Breast epithelium (tissue), 4 donors: Measurements from ENCODE around the gene FRMD4A. TPM values are rescaled to one million over a fixed set of nuclear protein-coding genes. Genes with fewer than 3 reads are reported as not detected.

Experiments
- DNase-seq, 2 donors: peaks; one replicate each; pipeline ENCODE4 v3.0.0-alpha.2; 2019; ENCODE audit warnings: low spot score in 2 of 2
- H3K27ac ChIP-seq, 2 donors: fragments of 200-600 bp; sonication (generic) in 1 of 2; one replicate each; pipeline ENCODE4 v1.5.1; 2016 to 2019; ENCODE audit warnings: mild to moderate bottlenecking in 1 of 2
- H3K27me3 ChIP-seq, 2 donors: fragments of 200-600 bp; sonication (generic) in 1 of 2; one replicate each; pipeline versions ENCODE4 v1.5.1 to v1.6.0; 2017 to 2019; ENCODE audit warnings: control low read depth in 1 of 2, mild to moderate bottlenecking in 1 of 2
- H3K36me3 ChIP-seq: fragments of 200-600 bp; one replicate; pipeline ENCODE4 v1.5.1; 2019
- H3K4me1 ChIP-seq, 2 donors: fragments of 200-600 bp; sonication (generic); one replicate each; pipeline ENCODE4 v1.5.1; 2016 to 2019; ENCODE audit warnings: control low read depth in 1 of 2
- H3K4me3 ChIP-seq, 3 donors: fragments of 200-600 bp; sonication (generic); 1 replicate in 2 of 3; 2 replicates in 1 of 3; pipeline ENCODE4 v1.5.1; 2016 to 2019; ENCODE audit warnings: mild to moderate bottlenecking in 3 of 3, moderate library complexity in 2 of 3
- H3K9me3 ChIP-seq, 2 donors: fragments of 200-600 bp; sonication (generic) in 1 of 2; one replicate each; pipeline ENCODE4 v1.5.1; 2016 to 2019; ENCODE audit warnings: control low read depth in 1 of 2
- POLR2A ChIP-seq: fragments of 450-650 bp; IDR thresholded peaks from one replicate; pipeline ENCODE4 v1.6.1; 2016; ENCODE audit warnings: antibody characterized with exemption, mild to moderate bottlenecking, moderate library complexity
- POLR2AphosphoS5 ChIP-seq, 3 donors: sonication (generic); formaldehyde crosslinking; IDR thresholded peaks; one replicate each; pipeline ENCODE4 v1.6.1; 2017; ENCODE audit warnings: antibody characterized with exemption in 3 of 3
- intact Hi-C: fragments of 100-400 bp; cut with DNase I; formaldehyde crosslinking; loops from one replicate; pipeline ENCODE4 v1.15.1; 2023; ENCODE audit warnings: low total_unique reads
- total RNA-seq, 3 donors: library from RNA; depleted of rRNA; stranded (reverse); fragments of >200 nt; gene quantifications; one replicate each; pipeline ENCODE4 v1.1.0, GENCODE V29; 2016
- TF ChIP-seq, protein P1 (sequence below), 3 donors: fragments of 450-650 bp; IDR thresholded peaks; one replicate each; pipeline ENCODE4 v1.5.1; 2016 to 2017; ENCODE audit warnings: antibody characterized with exemption in 3 of 3, mild to moderate bottlenecking in 3 of 3, moderate library complexity in 3 of 3

The FRMD4A gene
- total RNA-seq, 3 donors from 2014 or later: 27.5 to 107 (median 34.4) TPM

DNA sequence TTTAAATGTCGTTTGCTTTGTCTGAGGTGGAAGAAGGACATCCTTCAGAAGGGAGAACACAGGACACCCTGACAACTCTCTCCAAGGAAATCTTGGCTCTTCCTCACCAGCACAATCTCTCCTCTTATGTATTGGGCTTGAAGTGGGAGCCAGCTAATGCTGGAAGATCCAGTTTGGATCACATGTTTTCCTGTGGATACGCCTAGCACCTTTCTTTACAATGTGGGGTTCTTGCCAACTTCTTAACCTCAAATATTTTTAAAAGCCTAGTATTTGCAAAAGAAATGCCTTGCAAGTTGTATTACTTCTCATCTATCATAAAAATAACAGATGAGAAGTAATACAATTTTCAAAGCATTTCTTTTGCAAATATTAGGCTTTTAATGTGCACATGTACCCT is 76.4 kb downstream of the FRMD4A start:
- no peaks in the 10 kb centered on the region for H3K27me3 ChIP-seq
- no peaks in the 10 kb centered on the region for H3K36me3 ChIP-seq
- no peak for DNase-seq
- peaks cover 0 to 8% of the 10 kb centered on the region in 2 donors for H3K9me3 ChIP-seq
- no peak overlapping the region for H3K4me3 ChIP-seq
- H3K4me1 ChIP-seq: no peaks in the 10 kb centered on the region
- TF ChIP-seq POLR2A: no peak
- no peak for TF ChIP-seq POLR2AphosphoS5 (IDR thresholded peaks at IDR 0.05)
- TF ChIP-seq, protein P1, sequence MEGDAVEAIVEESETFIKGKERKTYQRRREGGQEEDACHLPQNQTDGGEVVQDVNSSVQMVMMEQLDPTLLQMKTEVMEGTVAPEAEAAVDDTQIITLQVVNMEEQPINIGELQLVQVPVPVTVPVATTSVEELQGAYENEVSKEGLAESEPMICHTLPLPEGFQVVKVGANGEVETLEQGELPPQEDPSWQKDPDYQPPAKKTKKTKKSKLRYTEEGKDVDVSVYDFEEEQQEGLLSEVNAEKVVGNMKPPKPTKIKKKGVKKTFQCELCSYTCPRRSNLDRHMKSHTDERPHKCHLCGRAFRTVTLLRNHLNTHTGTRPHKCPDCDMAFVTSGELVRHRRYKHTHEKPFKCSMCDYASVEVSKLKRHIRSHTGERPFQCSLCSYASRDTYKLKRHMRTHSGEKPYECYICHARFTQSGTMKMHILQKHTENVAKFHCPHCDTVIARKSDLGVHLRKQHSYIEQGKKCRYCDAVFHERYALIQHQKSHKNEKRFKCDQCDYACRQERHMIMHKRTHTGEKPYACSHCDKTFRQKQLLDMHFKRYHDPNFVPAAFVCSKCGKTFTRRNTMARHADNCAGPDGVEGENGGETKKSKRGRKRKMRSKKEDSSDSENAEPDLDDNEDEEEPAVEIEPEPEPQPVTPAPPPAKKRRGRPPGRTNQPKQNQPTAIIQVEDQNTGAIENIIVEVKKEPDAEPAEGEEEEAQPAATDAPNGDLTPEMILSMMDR (IDR thresholded peaks at IDR 0.05): no peak
- intact Hi-C loops: no loop called here
- H3K27ac ChIP-seq: no peak overlapping the region

DNA sequence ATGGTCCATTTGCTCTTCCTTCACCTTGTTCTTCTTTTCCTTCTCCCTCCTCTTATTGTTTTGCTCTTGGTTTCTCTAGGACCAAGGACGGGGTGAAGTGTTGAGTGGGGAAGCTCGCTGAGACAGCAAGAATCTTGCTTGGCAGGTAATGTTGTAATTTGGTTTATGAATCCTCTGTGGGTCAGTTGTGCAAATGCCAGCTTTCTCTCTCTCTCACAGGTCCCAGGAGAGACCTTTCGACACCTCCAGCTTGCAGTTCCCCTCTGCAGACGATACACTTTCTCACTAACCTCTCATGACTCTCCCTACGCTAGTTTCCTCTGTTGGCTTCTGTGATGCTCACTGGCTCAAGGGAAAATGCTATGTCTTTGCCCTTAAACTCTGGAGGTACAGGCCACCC is 77.0 kb downstream of the FRMD4A start:
- H3K36me3 ChIP-seq: no peaks in the 10 kb centered on the region
- intact Hi-C loops: no loop called here
- no peaks in the 10 kb centered on the region for H3K27me3 ChIP-seq
- H3K4me1 ChIP-seq: no peaks in the 10 kb centered on the region
- TF ChIP-seq, protein P1 (IDR thresholded peaks at IDR 0.05): no peak
- no peak for TF ChIP-seq POLR2A
- no peak for TF ChIP-seq POLR2AphosphoS5 (IDR thresholded peaks at IDR 0.05)
- H3K27ac ChIP-seq: no peak overlapping the region
- H3K4me3 ChIP-seq: no peak overlapping the region
- peaks cover 0 to 8% of the 10 kb centered on the region in 2 donors for H3K9me3 ChIP-seq
- DNase-seq: no peak

DNA sequence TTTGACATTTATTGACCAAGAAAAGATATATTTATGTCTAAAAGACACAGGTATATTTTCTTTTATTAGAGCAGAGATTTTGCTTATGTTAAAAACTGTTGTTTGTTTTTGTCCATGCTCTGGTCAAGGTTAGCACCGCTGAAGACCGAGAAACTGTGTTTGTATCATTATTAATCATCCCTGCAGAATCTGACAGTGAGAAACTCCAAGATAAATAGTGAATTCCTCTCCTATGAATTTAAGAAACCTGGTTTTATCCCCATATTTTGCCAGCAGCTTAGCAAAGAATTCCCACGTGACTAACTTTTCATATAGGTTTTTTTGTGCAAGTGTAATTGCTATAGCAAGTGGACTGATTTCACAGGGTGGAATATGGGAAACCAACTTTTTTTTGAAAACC is 77.6 kb downstream of the FRMD4A start:
- Histone ChIP-seq H3K9me3 (peaks cover 0 to 8% of the 10 kb centered on the region in 2 donors), H3K27ac (no peak overlapping the region), H3K4me1 (no peaks in the 10 kb centered on the region), H3K4me3 (no peak overlapping the region), H3K36me3 (no peaks in the 10 kb centered on the region), H3K27me3 (no peaks in the 10 kb centered on the region)
- intact Hi-C loops: no loop called here
- no peak for TF ChIP-seq POLR2A
- TF ChIP-seq, protein P1 (IDR thresholded peaks at IDR 0.05): no peak
- no peak for TF ChIP-seq POLR2AphosphoS5 (IDR thresholded peaks at IDR 0.05)
- no peak for DNase-seq

DNA sequence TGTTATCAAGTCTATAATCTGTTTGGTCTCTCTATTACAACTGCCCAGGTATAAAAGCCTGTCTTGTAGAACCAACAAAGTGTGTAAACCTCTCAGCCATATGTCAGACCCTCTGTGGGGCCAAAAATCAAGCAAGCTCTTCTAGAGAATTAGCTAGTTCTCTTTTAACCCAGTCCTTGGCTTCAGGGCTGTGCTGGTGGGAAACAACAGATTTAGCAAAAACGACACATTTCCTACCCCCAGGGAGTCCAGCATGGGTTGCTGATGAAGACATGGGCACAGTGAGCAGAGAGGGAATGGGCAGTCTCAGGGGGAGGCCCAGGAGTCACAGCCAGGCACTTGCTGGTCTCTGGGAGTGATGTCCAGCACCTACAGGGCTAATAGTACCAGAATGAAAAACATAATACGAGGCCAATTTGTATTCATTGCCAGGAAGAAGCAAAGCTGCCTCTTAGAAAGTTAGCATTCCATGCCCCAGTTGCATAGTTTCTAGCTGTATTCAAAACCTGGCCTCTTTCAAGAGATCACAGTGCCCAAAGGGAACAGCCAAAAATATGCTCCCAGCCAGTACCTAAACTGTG is 80.1 kb downstream of the FRMD4A start:
- Histone ChIP-seq H3K36me3 (no peaks in the 10 kb centered on the region), H3K4me1 (no peaks in the 10 kb centered on the region)
- TF ChIP-seq POLR2AphosphoS5 (IDR thresholded peaks at IDR 0.05) (no peak), POLR2A (no peak)
- TF ChIP-seq, protein P1 (IDR thresholded peaks at IDR 0.05): no peak

DNA sequence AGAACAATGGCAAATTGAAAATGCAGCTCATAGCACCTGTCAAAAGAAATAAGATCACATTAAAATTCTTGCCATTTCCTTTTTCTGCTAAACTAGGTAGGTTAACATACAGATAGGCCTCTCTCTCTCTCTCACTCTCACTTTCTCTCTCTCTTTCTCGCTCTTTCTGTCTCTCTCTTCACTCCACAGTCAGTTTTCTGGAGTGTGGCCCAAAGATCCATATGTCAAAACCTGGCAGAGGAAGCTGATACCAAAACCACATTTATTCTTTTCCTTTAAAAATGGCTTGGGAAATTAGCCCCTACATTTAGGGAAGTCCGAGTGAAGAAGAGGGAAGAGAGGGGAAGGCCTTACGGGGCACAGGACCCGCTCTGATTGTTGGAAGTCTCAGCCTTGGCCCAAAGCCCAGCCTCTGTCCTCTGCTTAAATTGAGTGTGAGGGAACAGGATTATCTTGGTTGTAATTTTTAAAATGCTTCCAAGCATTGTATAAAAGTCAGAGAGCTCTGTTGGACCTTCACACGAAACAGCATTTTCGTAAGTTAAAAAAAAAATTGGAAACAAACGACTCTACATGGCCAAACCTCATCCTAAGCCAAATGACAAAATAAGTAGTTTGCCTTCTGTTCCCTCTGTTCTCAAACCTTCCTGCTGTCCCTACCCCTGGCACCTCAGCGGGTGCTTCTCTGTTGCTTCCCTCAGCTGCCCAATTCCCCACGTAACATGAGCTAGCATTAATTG is 83.2 kb downstream of the FRMD4A start:
- H3K9me3 ChIP-seq: peaks cover 0 to 8% of the 10 kb centered on the region in 2 donors
- no peaks in the 10 kb centered on the region for H3K27me3 ChIP-seq
- TF ChIP-seq POLR2AphosphoS5 (IDR thresholded peaks at IDR 0.05): no peak
- TF ChIP-seq, protein P1 (IDR thresholded peaks at IDR 0.05): no peak
- no peak for TF ChIP-seq POLR2A
- no peak overlapping the region for H3K27ac ChIP-seq
- H3K36me3 ChIP-seq: no peaks in the 10 kb centered on the region
- DNase-seq: no peak
- intact Hi-C loops: no loop called here
- no peaks in the 10 kb centered on the region for H3K4me1 ChIP-seq
- no peak overlapping the region for H3K4me3 ChIP-seq

More for the DNA sequence above, 80.1 kb downstream of the FRMD4A start:
- Histone ChIP-seq H3K27ac (no peak overlapping the region), H3K27me3 (no peaks in the 10 kb centered on the region), H3K9me3 (peaks cover 0 to 8% of the 10 kb centered on the region in 2 donors), H3K4me3 (no peak overlapping the region)
- no peak for DNase-seq
- intact Hi-C loops: no loop called here
